MM.1S (cell line): Measurements from ENCODE around the gene FYCO1.

Experiments
- EZH2 ChIP-seq: fragments of 300-600 bp; sonication (generic); optimal IDR thresholded peaks from 2 replicates; pipeline ENCODE3; 2017; ENCODE audit warnings: low read depth, mild to moderate bottlenecking, antibody characterized with exemption, low read length, mixed read lengths
- TF ChIP-seq, protein P1 (sequence below): fragments of 300-600 bp; sonication (generic); IDR thresholded peaks from 2 replicates; pipeline ENCODE4 v1.5.1; 2016; ENCODE audit warnings: antibody characterized with exemption, low read length, mixed read lengths

DNA sequence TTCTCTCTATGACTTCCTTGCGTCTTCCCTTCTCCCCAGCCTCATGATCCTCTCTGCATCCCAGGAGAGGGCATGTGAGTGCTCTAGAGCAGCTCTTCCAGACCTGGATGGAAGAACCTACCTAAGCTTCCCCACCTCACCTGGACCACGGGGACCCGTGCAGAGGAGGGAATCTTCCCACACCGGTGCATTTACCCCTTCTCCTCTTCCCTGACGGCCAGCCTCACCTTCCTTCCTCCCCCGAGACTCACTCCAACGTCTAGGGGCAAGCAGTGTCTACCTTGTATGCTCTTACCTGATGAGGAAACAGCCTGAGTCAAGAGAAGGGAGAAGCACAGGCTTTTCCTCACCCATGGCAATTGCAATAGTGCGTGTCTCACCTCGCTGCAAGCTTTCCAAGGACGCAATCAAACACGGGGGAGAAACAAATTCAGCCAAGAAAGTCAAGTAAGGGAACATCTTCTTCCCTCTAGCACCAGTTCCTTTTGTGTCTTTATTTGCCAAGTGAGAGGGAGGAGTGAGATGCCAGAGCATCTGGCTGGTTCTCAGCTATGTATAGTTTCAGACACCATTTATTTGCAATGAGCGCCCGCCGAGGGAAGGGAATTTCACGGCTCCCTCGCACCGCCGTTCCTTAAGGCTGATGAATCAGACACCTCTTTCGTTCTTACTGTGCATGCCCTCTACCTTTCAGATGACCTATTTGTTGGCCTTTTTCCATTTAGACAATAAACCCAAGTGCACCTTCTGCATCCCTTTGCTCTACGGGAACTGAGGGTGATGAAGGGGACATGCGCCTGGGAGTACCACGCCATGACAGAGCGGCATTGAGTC is 111.0 kb downstream of the FYCO1 start:
- TF ChIP-seq EZH2, result no peak
- TF ChIP-seq, protein P1, sequence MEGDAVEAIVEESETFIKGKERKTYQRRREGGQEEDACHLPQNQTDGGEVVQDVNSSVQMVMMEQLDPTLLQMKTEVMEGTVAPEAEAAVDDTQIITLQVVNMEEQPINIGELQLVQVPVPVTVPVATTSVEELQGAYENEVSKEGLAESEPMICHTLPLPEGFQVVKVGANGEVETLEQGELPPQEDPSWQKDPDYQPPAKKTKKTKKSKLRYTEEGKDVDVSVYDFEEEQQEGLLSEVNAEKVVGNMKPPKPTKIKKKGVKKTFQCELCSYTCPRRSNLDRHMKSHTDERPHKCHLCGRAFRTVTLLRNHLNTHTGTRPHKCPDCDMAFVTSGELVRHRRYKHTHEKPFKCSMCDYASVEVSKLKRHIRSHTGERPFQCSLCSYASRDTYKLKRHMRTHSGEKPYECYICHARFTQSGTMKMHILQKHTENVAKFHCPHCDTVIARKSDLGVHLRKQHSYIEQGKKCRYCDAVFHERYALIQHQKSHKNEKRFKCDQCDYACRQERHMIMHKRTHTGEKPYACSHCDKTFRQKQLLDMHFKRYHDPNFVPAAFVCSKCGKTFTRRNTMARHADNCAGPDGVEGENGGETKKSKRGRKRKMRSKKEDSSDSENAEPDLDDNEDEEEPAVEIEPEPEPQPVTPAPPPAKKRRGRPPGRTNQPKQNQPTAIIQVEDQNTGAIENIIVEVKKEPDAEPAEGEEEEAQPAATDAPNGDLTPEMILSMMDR, result no peak
